Activated naive CD8-positive, alpha-beta T cell treated with anti-CD3 and anti-CD28 coated beads for 36 hours (primary cell): ENCODE results near the gene SMAD3. TPM values are rescaled to one million over a fixed set of nuclear protein-coding genes. Genes with fewer than 3 reads are reported as not detected.
"Not testable (repeated sequence)": the region's sequence is repeated elsewhere in the genome, so short reads cannot be mapped to it uniquely, and the experiment has no call there.

Experiments used
- DNase-seq: peaks from one replicate; pipeline ENCODE4 v3.0.0; 2021
- H3K27ac Mint-ChIP-seq: one replicate; pipeline ENCODE4 v1.8.0; 2022; ENCODE audit warnings: mild to moderate bottlenecking, moderate library complexity, mixed read lengths
- H3K27me3 Mint-ChIP-seq: one replicate; pipeline ENCODE4 v1.8.0; 2022; ENCODE audit warnings: mild to moderate bottlenecking, mixed read lengths
- H3K36me3 Mint-ChIP-seq: one replicate; pipeline ENCODE4 v1.8.0; 2021; ENCODE audit warnings: mild to moderate bottlenecking, mixed read lengths
- H3K4me1 Mint-ChIP-seq: one replicate; pipeline ENCODE4 v1.8.0; 2021; ENCODE audit warnings: mixed read lengths
- H3K4me3 Mint-ChIP-seq: one replicate; pipeline ENCODE4 v1.8.0; 2022; ENCODE audit warnings: mild to moderate bottlenecking, moderate library complexity, mixed read lengths
- H3K9me3 Mint-ChIP-seq: one replicate; pipeline ENCODE4 v1.8.0; 2022; ENCODE audit warnings: mixed read lengths
- total RNA-seq, 2 experiments: library from RNA; stranded (reverse); gene quantifications; one replicate each; pipeline ENCODE4 v1.2.3, GENCODE V29; 2021

Gene SMAD3
- total RNA-seq, 2 experiments from 2014 or later: 15.7 to 16.4 TPM

GRCh38 chr15:67028440-67028839 is 37.0 kb upstream of the SMAD3 start:
- H3K27me3 Mint-ChIP-seq, H3K27ac Mint-ChIP-seq, H3K4me3 Mint-ChIP-seq, DNase-seq, H3K9me3 Mint-ChIP-seq, H3K36me3 Mint-ChIP-seq: not testable (repeated sequence)
- H3K4me1 Mint-ChIP-seq: peaks cover 37% of the 10 kb centered on the region

- Mint-ChIP-seq H3K27ac (no peak overlapping the region), H3K4me1 (peaks cover 21% of the 10 kb centered on the region), H3K4me3 (no peak overlapping the region), H3K9me3 (peaks cover 3% of the 10 kb centered on the region), H3K36me3 (no peaks in the 10 kb centered on the region), H3K27me3 (no peaks in the 10 kb centered on the region)
- DNase-seq: no peak
Measured at GRCh38 chr15:67030036-67030762, 35.2 kb upstream of the SMAD3 start.

GRCh38 chr15:67031331-67031730 is 34.1 kb upstream of the SMAD3 start:
- Mint-ChIP-seq H3K4me1 (peaks cover 13% of the 10 kb centered on the region), H3K4me3 (no peak overlapping the region), H3K36me3 (no peaks in the 10 kb centered on the region), H3K27ac (no peak overlapping the region), H3K27me3 (no peaks in the 10 kb centered on the region), H3K9me3 (peaks cover 3% of the 10 kb centered on the region)
- DNase-seq: no peak

- Mint-ChIP-seq H3K9me3 (peaks cover 3% of the 10 kb centered on the region), H3K4me3 (no peak overlapping the region), H3K4me1 (peaks cover 15% of the 10 kb centered on the region), H3K27me3 (no peaks in the 10 kb centered on the region), H3K36me3 (no peaks in the 10 kb centered on the region), H3K27ac (no peak overlapping the region)
- DNase-seq: no peak
Measured at GRCh38 chr15:67032608-67033007, 32.8 kb upstream of the SMAD3 start.

- peaks cover 16% of the 10 kb centered on the region for H3K4me1 Mint-ChIP-seq
- peak overlapping the region; percentile 69 for H3K4me3 Mint-ChIP-seq
- DNase-seq: no peak
- H3K27ac Mint-ChIP-seq: no peak overlapping the region
- peaks cover 3% of the 10 kb centered on the region for H3K9me3 Mint-ChIP-seq
- no peaks in the 10 kb centered on the region for H3K27me3 Mint-ChIP-seq
- no peaks in the 10 kb centered on the region for H3K36me3 Mint-ChIP-seq
Measured at GRCh38 chr15:67033012-67033411, 32.4 kb upstream of the SMAD3 start.

- Mint-ChIP-seq H3K27me3 (no peaks in the 10 kb centered on the region), H3K9me3 (no peaks in the 10 kb centered on the region), H3K36me3 (no peaks in the 10 kb centered on the region), H3K4me1 (peaks cover 17% of the 10 kb centered on the region), H3K27ac (no peak overlapping the region), H3K4me3 (peak overlapping the region; percentile 69)
- DNase-seq: no peak
Measured at GRCh38 chr15:67033571-67034044, 31.8 kb upstream of the SMAD3 start.

- Mint-ChIP-seq H3K9me3 (no peaks in the 10 kb centered on the region), H3K27me3 (no peaks in the 10 kb centered on the region), H3K36me3 (no peaks in the 10 kb centered on the region), H3K4me1 (peaks cover 31% of the 10 kb centered on the region), H3K27ac (no peak overlapping the region), H3K4me3 (no peak overlapping the region)
- no peak for DNase-seq
Measured at GRCh38 chr15:67035886-67036285, 29.5 kb upstream of the SMAD3 start.

GRCh38 chr15:67036775-67037555 is 28.4 kb upstream of the SMAD3 start:
- peaks cover 4% of the 10 kb centered on the region for H3K27me3 Mint-ChIP-seq
- no peaks in the 10 kb centered on the region for H3K36me3 Mint-ChIP-seq
- H3K27ac Mint-ChIP-seq: peak overlapping the region; percentile 38
- H3K4me1 Mint-ChIP-seq: peaks cover 34% of the 10 kb centered on the region
- H3K4me3 Mint-ChIP-seq: no peak overlapping the region
- H3K9me3 Mint-ChIP-seq: no peaks in the 10 kb centered on the region
- no peak for DNase-seq

- Mint-ChIP-seq H3K27ac (no peak overlapping the region), H3K36me3 (no peaks in the 10 kb centered on the region), H3K9me3 (no peaks in the 10 kb centered on the region), H3K4me1 (peaks cover 40% of the 10 kb centered on the region), H3K27me3 (peaks cover 11% of the 10 kb centered on the region), H3K4me3 (no peak overlapping the region)
- DNase-seq: no peak
Measured at GRCh38 chr15:67037694-67038093, 27.7 kb upstream of the SMAD3 start.

GRCh38 chr15:67038736-67039135 is 26.7 kb upstream of the SMAD3 start:
- H3K36me3 Mint-ChIP-seq: no peaks in the 10 kb centered on the region
- H3K27ac Mint-ChIP-seq: no peak overlapping the region
- no peak overlapping the region for H3K4me3 Mint-ChIP-seq
- no peaks in the 10 kb centered on the region for H3K9me3 Mint-ChIP-seq
- H3K4me1 Mint-ChIP-seq: peaks cover 42% of the 10 kb centered on the region
- DNase-seq: no peak
- H3K27me3 Mint-ChIP-seq: peaks cover 11% of the 10 kb centered on the region

GRCh38 chr15:67039384-67040075 is 25.9 kb upstream of the SMAD3 start:
- peaks cover 11% of the 10 kb centered on the region for H3K27me3 Mint-ChIP-seq
- H3K9me3 Mint-ChIP-seq: no peaks in the 10 kb centered on the region
- no peak for DNase-seq
- no peaks in the 10 kb centered on the region for H3K36me3 Mint-ChIP-seq
- peaks cover 42% of the 10 kb centered on the region for H3K4me1 Mint-ChIP-seq
- H3K4me3 Mint-ChIP-seq: peak overlapping the region; percentile 11
- no peak overlapping the region for H3K27ac Mint-ChIP-seq

- H3K4me1 Mint-ChIP-seq: peaks cover 42% of the 10 kb centered on the region
Measured at GRCh38 chr15:67040277-67040676, 25.1 kb upstream of the SMAD3 start.

GRCh38 chr15:67042551-67043142 is 22.8 kb upstream of the SMAD3 start:
- Mint-ChIP-seq H3K4me3 (no peak overlapping the region), H3K36me3 (no peaks in the 10 kb centered on the region), H3K9me3 (no peaks in the 10 kb centered on the region), H3K27me3 (peaks cover 11% of the 10 kb centered on the region), H3K4me1 (peaks cover 36% of the 10 kb centered on the region), H3K27ac (peak overlapping the region; percentile 30)
- DNase-seq: no peak

More at GRCh38 chr15:67040277-67040676, 25.1 kb upstream of the SMAD3 start:
- H3K4me3 Mint-ChIP-seq: no peak overlapping the region
- no peak for DNase-seq
- H3K27me3 Mint-ChIP-seq: peaks cover 11% of the 10 kb centered on the region
- no peaks in the 10 kb centered on the region for H3K36me3 Mint-ChIP-seq
- H3K27ac Mint-ChIP-seq: no peak overlapping the region
- no peaks in the 10 kb centered on the region for H3K9me3 Mint-ChIP-seq

GRCh38 chr15:67043939-67044771 is 21.2 kb upstream of the SMAD3 start:
- Mint-ChIP-seq H3K27me3 (peaks cover 11% of the 10 kb centered on the region), H3K36me3 (no peaks in the 10 kb centered on the region)

More at GRCh38 chr15:67043939-67044771, 21.2 kb upstream of the SMAD3 start:
- Mint-ChIP-seq H3K4me1 (peaks cover 20% of the 10 kb centered on the region), H3K27ac (no peak overlapping the region), H3K9me3 (no peaks in the 10 kb centered on the region), H3K4me3 (no peak overlapping the region)
- no peak for DNase-seq
